ENCODE results near the gene KCNH6. TPM values are rescaled to one million over a fixed set of nuclear protein-coding genes. Genes with fewer than 3 reads are reported as not detected.

KCNH6 gene
- total RNA-seq, 6 donors from 2014 or later = 0.22 to 4.2 (median 0.31) TPM; not detected in 2

DNA sequence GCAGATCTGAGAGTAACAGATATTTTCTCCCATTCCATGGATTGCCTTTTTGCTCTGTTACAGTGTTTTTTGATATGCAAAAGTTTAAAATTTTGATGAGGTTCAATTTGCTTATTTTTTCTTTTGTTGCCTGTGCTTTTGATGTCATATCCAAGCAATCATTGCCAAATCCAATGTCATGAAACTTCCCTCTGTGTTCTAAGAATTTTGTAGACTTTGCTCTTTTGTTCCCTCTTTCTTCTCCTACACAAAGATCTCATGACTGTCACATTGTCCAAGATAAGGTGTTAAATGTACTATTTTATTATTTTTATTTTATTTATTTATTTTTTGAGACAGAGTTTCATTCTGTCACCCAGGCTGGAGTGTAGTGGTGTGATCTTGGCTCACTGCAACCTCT lies 18.9 kb upstream of the KCNH6 start:
- Histone ChIP-seq H3K4me1 (peaks cover 2 to 12% (median 7%) of the 10 kb centered on the region in 4 donors), H3K4me3 (no peak overlapping the region), H3K36me3 (no peaks in the 10 kb centered on the region), H3K27me3 (no peaks in the 10 kb centered on the region), H3K9me3 (no peaks in the 10 kb centered on the region), H3K27ac (peak overlapping the region in 1 of 4 donors; percentile 22)
- ATAC-seq (ENCODE audit: low FRiP score in 2 of 2) (no peak), DNase-seq (no peak)
- TF ChIP-seq, protein P1, sequence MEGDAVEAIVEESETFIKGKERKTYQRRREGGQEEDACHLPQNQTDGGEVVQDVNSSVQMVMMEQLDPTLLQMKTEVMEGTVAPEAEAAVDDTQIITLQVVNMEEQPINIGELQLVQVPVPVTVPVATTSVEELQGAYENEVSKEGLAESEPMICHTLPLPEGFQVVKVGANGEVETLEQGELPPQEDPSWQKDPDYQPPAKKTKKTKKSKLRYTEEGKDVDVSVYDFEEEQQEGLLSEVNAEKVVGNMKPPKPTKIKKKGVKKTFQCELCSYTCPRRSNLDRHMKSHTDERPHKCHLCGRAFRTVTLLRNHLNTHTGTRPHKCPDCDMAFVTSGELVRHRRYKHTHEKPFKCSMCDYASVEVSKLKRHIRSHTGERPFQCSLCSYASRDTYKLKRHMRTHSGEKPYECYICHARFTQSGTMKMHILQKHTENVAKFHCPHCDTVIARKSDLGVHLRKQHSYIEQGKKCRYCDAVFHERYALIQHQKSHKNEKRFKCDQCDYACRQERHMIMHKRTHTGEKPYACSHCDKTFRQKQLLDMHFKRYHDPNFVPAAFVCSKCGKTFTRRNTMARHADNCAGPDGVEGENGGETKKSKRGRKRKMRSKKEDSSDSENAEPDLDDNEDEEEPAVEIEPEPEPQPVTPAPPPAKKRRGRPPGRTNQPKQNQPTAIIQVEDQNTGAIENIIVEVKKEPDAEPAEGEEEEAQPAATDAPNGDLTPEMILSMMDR (IDR thresholded peaks at IDR 0.05) = no peak
- TF ChIP-seq EP300 (IDR thresholded peaks at IDR 0.05) (no peak), POLR2AphosphoS5 (IDR thresholded peaks at IDR 0.05) (no peak), POLR2A (IDR thresholded peaks at IDR 0.05) (no peak)

GRCh38 chr17:63505341-63505740 lies 17.8 kb upstream of the KCNH6 start:
- Histone ChIP-seq H3K4me3 (no peak overlapping the region), H3K27ac (no peak overlapping the region), H3K4me1 (peaks cover 0 to 5% (median 0%) of the 10 kb centered on the region in 4 donors), H3K36me3 (no peaks in the 10 kb centered on the region), H3K27me3 (no peaks in the 10 kb centered on the region), H3K9me3 (no peaks in the 10 kb centered on the region)
- ATAC-seq (ENCODE audit: low FRiP score in 2 of 2) = no peak
- WGBS, 2 donors = 84 to 89% methylated on average over 9 of the region's 9 CpGs
- no peak for DNase-seq
- TF ChIP-seq, protein P1 (IDR thresholded peaks at IDR 0.05) = no peak
- TF ChIP-seq EP300 (IDR thresholded peaks at IDR 0.05) (no peak), POLR2AphosphoS5 (IDR thresholded peaks at IDR 0.05) (no peak), POLR2A (IDR thresholded peaks at IDR 0.05) (no peak)

DNA sequence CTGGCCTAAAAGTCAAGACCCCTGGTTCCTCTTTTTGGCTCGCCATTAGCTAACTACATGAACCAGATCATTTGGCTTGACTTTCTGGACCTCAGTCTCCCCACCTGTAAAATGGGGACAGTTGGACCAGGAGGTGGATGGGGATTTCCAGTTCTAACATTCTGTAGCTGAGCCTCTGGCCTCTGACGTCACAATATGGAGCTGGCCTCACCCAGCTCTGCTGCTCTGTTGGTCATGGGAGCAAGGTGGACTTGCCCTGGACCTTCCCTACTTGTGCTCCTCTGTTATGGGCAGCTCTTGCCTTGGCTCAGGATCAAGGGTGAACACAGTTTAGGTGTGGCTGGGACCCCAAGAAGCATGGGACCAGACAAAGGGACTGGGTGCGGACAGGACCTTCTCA lies 16.5 kb upstream of the KCNH6 start:
- Histone ChIP-seq H3K4me1 (no peaks in the 10 kb centered on the region), H3K27ac (no peak overlapping the region), H3K36me3 (no peaks in the 10 kb centered on the region), H3K27me3 (no peaks in the 10 kb centered on the region), H3K4me3 (no peak overlapping the region), H3K9me3 (no peaks in the 10 kb centered on the region)
- DNase-seq = no peak
- ATAC-seq (ENCODE audit: low FRiP score in 2 of 2) = no peak
- 83 to 94% methylated on average over 2 to 3 of the region's 3 CpGs for WGBS, 2 donors
- TF ChIP-seq POLR2AphosphoS5 (IDR thresholded peaks at IDR 0.05) (no peak), EP300 (IDR thresholded peaks at IDR 0.05) (no peak), POLR2A (IDR thresholded peaks at IDR 0.05) (no peak)
- TF ChIP-seq, protein P1 (IDR thresholded peaks at IDR 0.05) = no peak

GRCh38 chr17:63511331-63511730 lies 11.8 kb upstream of the KCNH6 start:
- TF ChIP-seq, protein P1 (IDR thresholded peaks at IDR 0.05) = no peak
- TF ChIP-seq EP300 (IDR thresholded peaks at IDR 0.05) (no peak), POLR2A (IDR thresholded peaks at IDR 0.05) (no peak), POLR2AphosphoS5 (IDR thresholded peaks at IDR 0.05) (no peak)
- Histone ChIP-seq H3K36me3 (no peaks in the 10 kb centered on the region), H3K4me3 (no peak overlapping the region), H3K4me1 (no peaks in the 10 kb centered on the region), H3K9me3 (no peaks in the 10 kb centered on the region), H3K27me3 (no peaks in the 10 kb centered on the region), H3K27ac (no peak overlapping the region)
- no peak for DNase-seq
- no peak for ATAC-seq (ENCODE audit: low FRiP score in 2 of 2)
- 88 to 96% methylated on average over 8 of the region's 8 CpGs for WGBS, 2 donors

GRCh38 chr17:63512388-63512787 lies 10.8 kb upstream of the KCNH6 start:
- TF ChIP-seq EP300 (IDR thresholded peaks at IDR 0.05) (no peak), POLR2AphosphoS5 (IDR thresholded peaks at IDR 0.05) (no peak), POLR2A (IDR thresholded peaks at IDR 0.05) (no peak)
- TF ChIP-seq, protein P1 (IDR thresholded peaks at IDR 0.05) = no peak
- no peak for DNase-seq
- WGBS, 2 donors = 97% methylated on average over 3 of the region's 3 CpGs
- ATAC-seq (ENCODE audit: low FRiP score in 2 of 2) = no peak
- H3K36me3 ChIP-seq = no peaks in the 10 kb centered on the region
- no peak overlapping the region for H3K4me3 ChIP-seq
- H3K27ac ChIP-seq = no peak overlapping the region
- H3K27me3 ChIP-seq = no peaks in the 10 kb centered on the region
- no peaks in the 10 kb centered on the region for H3K9me3 ChIP-seq
- H3K4me1 ChIP-seq = no peaks in the 10 kb centered on the region
